Left hindlimb (tissue), 1 donor: Measurements from ENCODE around the gene ISL1.

Source experiments
- DNase-seq: peaks from one replicate; pipeline ENCODE4 v3.0.0-alpha.2; 2018

ISL1 gene

GRCh38 chr5:51387884-51388275 is 4.6 kb downstream of the ISL1 start:
- no peak for DNase-seq

GRCh38 chr5:51388488-51389287 is 5.4 kb downstream of the ISL1 start:
- no peak for DNase-seq

DNA sequence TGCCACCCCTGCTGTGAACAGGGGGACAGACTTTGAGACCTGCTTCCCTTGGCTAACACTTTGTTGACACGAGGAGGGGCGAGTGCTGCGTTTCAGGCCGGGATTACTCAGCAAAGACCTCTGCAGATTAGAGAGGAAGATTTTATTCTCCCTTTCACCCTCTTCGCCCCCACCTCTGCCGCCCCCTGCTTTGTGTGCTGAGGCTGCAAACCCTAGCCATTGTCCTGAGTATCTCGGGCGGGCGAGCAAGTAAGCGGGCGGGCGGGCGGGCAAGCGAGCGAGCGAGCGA is 6.0 kb downstream of the ISL1 start:
- DNase-seq = no peak

GRCh38 chr5:51389577-51390463 is 6.6 kb downstream of the ISL1 start:
- DNase-seq = no peak

DNA sequence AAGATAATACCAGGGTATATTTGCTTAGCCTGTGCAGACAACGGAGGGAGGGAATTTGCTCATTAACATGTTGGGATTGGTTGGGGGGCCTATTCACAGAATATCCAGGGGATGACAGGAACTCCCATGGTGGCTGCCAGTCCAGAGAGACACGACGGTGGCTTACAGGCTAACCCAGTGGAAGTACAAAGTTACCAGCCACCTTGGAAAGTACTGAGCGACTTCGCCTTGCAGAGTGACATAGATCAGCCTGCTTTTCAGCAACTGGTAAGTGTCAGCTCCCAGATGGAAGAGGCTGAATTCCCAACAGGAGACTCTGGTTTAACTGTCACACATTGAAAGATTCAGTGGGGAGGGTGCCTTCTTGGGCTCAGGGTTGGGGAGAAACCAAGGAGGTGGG is 7.9 kb downstream of the ISL1 start:
- no peak for DNase-seq

- DNase-seq = no peak
Observed at GRCh38 chr5:51392689-51393199, 9.5 kb downstream of the ISL1 start.

DNA sequence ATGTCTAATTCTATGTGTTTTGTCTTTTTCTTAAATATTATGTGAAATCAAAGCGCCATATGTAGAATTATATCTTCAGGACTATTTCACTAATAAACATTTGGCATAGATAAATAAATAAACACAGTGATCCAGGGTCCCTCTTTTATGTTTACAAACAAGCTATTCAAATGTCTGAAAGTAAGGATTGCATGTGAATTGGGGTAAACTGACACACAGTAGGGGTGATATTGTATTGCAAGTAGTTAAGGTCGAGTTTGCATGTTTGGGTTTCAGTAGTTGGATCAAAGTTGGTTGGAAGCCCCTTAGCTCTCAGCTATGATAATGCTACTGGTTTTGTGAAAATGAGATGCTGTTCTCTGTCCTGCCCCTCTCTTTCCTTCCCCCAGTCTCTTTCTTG is 11.4 kb downstream of the ISL1 start:
- no peak for DNase-seq

GRCh38 chr5:51395245-51395644 is 12.0 kb downstream of the ISL1 start:
- no peak for DNase-seq

GRCh38 chr5:51395666-51396356 is 12.6 kb downstream of the ISL1 start:
- no peak for DNase-seq

GRCh38 chr5:51396797-51397196 is 13.5 kb downstream of the ISL1 start:
- DNase-seq = no peak

- DNase-seq = no peak
Observed at GRCh38 chr5:51397996-51398395, 14.7 kb downstream of the ISL1 start.

GRCh38 chr5:51398875-51399642 is 15.8 kb downstream of the ISL1 start:
- DNase-seq = no peak

- DNase-seq = no peak
Observed at GRCh38 chr5:51399643-51400006, 16.4 kb downstream of the ISL1 start.

DNA sequence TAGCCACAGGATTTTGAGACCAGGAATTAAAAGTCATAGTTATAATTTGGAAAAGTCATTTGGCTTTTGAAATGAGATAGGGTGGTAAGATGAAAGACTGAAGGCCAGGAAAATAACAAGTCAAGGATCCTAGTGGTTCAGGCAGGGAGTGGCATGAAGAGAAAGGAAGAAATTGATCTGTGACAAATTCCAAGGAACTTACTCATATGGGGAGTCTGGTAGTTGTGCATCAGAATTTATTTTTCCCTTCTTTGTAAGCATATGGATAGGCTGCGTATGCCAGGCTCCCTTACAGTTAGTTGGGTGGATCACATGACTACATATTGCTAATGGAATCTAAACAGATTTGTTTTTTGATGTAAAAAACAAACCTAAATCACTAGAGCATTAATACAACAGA is 21.0 kb downstream of the ISL1 start:
- no peak for DNase-seq

- DNase-seq = no peak
Observed at GRCh38 chr5:51411921-51412325, 28.7 kb downstream of the ISL1 start.

- DNase-seq = no peak
Observed at GRCh38 chr5:51414516-51414915, 31.3 kb downstream of the ISL1 start.

DNA sequence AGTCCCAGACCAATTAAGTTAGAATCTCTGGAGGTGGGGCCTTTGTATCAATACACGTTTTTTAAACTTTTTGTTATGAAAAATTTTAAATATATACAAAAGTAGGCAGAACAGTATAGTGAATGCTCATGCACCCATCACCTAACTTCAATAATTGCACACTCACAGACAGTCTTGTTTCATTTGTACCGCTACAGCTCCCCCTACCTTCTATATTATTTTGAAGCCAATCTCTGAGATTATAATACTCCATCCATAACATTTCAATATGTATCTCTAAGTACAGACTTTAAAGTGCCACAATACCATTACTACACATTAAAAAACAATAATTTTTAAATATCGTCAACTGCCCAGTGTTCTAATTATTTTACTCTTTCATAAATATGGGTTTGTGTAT is 32.9 kb downstream of the ISL1 start:
- DNase-seq = no peak

DNA sequence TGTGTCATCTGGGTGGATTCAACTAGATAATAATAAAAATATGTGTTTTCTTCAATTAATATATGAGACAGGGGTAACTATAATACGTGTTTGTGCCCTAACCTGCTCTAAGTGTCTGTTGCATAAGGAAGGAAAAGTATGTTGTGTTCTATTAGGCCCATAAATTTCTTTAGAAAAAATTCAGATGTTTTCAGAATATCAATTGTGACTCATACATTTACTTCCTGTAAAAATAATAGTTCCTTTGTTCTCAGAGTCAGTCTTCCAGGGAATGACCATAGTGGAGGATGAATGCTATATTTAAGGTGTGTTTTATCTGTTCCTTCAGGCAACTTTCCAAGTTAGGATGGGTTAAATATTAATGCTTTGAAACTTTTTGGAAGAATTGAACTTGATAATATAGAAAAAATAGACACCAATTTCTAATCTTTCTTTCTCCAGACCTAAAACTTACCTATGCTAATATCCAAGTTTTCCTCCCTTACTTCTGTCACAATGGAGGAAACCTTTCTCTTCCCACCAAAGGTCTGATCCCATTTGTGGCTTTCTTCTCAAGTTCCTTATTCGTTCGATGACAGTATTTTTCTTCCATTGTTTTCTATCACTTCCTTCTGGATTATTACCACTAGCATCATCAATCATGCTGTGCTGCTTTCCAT is 49.9 kb downstream of the ISL1 start:
- no peak for DNase-seq

DNA sequence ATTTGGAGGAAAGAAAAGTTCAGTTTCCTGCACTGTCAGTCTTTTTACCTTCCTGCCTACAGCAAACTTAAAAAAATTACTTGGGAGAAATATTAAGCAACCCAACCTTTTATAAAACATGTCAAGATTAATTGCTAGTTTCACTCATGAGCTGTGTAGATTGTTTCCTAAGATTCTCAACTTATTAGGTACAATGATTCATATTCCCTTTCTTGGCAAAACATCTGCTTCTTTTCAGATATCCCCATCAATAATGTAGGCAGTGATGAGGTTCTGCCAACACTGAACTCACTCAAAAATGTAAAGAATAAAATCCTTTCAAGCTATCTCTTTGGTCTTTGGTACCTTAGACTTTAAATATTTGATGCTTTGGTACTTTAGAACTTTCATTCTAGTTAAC is 56.0 kb downstream of the ISL1 start:
- no peak for DNase-seq
